K562 (cell line): ENCODE results near the gene SERPINE1. TPM values are rescaled to one million over a fixed set of nuclear protein-coding genes. Genes with fewer than 3 reads are reported as not detected.
A peak's percentile ranks its signal among the peaks of the same experiment; 100 is the strongest.

ENCODE experiments used
- ADNP ChIP-seq: fragments of 200-800 bp; sonication (Bioruptor generic); IDR thresholded peaks from 2 replicates; pipeline ENCODE4 v1.6.1; 2016; ENCODE audit warnings: missing genetic modification characterization, missing compliant biosample characterization
- ATF7 ChIP-seq: fragments of 450-650 bp; IDR thresholded peaks from 2 replicates; pipeline ENCODE4 v1.7.1; 2014; ENCODE audit warnings: mild to moderate bottlenecking, moderate library complexity
- CC2D1A ChIP-seq: fragments of 450-650 bp; IDR thresholded peaks from 2 replicates; pipeline ENCODE4 v1.6.1; 2017; ENCODE audit warnings: mild to moderate bottlenecking
- HES1 ChIP-seq: fragments of 450-650 bp; IDR thresholded peaks from 2 replicates; pipeline ENCODE4 v1.6.1; 2016; ENCODE audit warnings: low read depth, mild to moderate bottlenecking, moderate library complexity
- HIVEP1 ChIP-seq: fragments of 250-450 bp; sonication (Bioruptor Pico); IDR thresholded peaks from 2 replicates; pipeline ENCODE4 v1.4.0; 2020; ENCODE audit warnings: mild to moderate bottlenecking
- JUN ChIP-seq, 2 experiments: sonication (generic) in 1 of 2; formaldehyde crosslinking in 1 of 2; IDR thresholded peaks; 2 replicates each; pipeline versions ENCODE4 v1.6.1 to v1.8.0; 2012 to 2022; ENCODE audit warnings: borderline replicate concordance in 2 of 2, mild to moderate bottlenecking in 2 of 2, improper control_type of control experiment in 1 of 2, low read depth in 1 of 2, low read length in 1 of 2, missing genetic modification reagents in 1 of 2
- MAFG ChIP-seq: fragments of 450-650 bp; conservative IDR thresholded peaks from 2 replicates; pipeline ENCODE4 v1.6.1; 2016; ENCODE audit warnings: missing genetic modification characterization, missing compliant biosample characterization
- MAFK ChIP-seq: IDR thresholded peaks from 2 replicates; pipeline ENCODE4 v1.6.1; 2011; ENCODE audit warnings: low read length, improper control_type of control experiment
- RHOXF2B ChIP-seq: fragments of 250-450 bp; sonication (Bioruptor Pico); conservative IDR thresholded peaks from 2 replicates; pipeline ENCODE4 v1.5.1; 2021
- SRF ChIP-seq, 2 experiments: fragments of 250-450, 450-650 bp in 1 of 2; sonication (Bioruptor Pico) in 1 of 2; sonication (generic) in 1 of 2; formaldehyde crosslinking; IDR thresholded peaks; 2 replicates each; pipeline versions ENCODE4 v1.5.0 to v1.5.1; 2020 to 2022; ENCODE audit warnings: mild to moderate bottlenecking in 1 of 2, missing genetic modification reagents in 1 of 2
- TCF15 ChIP-seq: fragments of 250-450 bp; sonication (Bioruptor Pico); IDR thresholded peaks from 2 replicates; pipeline ENCODE4 v1.8.0; 2022; ENCODE audit warnings: moderate library complexity, mild to moderate bottlenecking, inconsistent platforms
- ZBTB12 ChIP-seq: fragments of 250-450 bp; sonication (Bioruptor Pico); IDR thresholded peaks from 2 replicates; pipeline ENCODE4 v1.4.0; 2020
- ZBTB40 ChIP-seq, 2 experiments: fragments of 450-650 bp in 1 of 2; sonication (generic) in 1 of 2; formaldehyde crosslinking in 1 of 2; IDR thresholded peaks; 2 replicates each; pipeline versions ENCODE4 v1.7.1 to v1.9.0; 2016 to 2022; ENCODE audit warnings: inconsistent platforms in 1 of 2, mild to moderate bottlenecking in 1 of 2, missing genetic modification reagents in 1 of 2
- ZFP36 ChIP-seq: fragments of 150-350 bp; IDR thresholded peaks from 2 replicates; pipeline ENCODE4 v1.6.1; 2018; ENCODE audit warnings: low read length, low read depth; ENCODE audit not compliant: partially characterized antibody
- ZNF140 ChIP-seq: fragments of 250-450 bp; sonication (Bioruptor Pico); IDR thresholded peaks from 2 replicates; pipeline ENCODE4 v1.8.0; 2021; ENCODE audit warnings: moderate library complexity, mild to moderate bottlenecking, inconsistent platforms
- polyA plus RNA-seq, 8 experiments: library from polyadenylated mRNA; depleted of rRNA in 4 of 8; stranded (reverse) in 5 of 8; unstranded in 3 of 8; fragments of >200 nt; fragmentation: Nextera tagmentation in 2 of 8; fragmentation: Illumina TruSeq in 1 of 8; extraction: Ambion mirVana in 2 of 8; extraction: Trizol in 1 of 8; gene quantifications; 2 replicates each; pipeline versions ENCODE4 v1.2.1 to v1.2.3, GENCODE V29; 2011 to 2014; ENCODE audit warnings: inconsistent platforms in 1 of 8, missing spikeins in 1 of 8
- total RNA-seq, 7 experiments: library from RNA; depleted of rRNA in 6 of 7; stranded (reverse); fragments of >200 nt in 6 of 7; fragmentation: Illumina TruSeq in 2 of 7; extraction: Trizol in 2 of 7; gene quantifications; 2 replicates each; pipeline versions ENCODE4 v1.2.1 to v1.2.3, GENCODE V29; 2011 to 2021; ENCODE audit warnings: low replicate concordance in 1 of 7

SERPINE1 gene
- total and polyA plus RNA-seq, 9 of the 15 experiments (the other 6 are each of a cell fraction or from before 2014, with no cell fraction given), result 0.22 to 4.8 (median 0.91) TPM

- TF ChIP-seq JUN (IDR thresholded peaks at IDR 0.05; ENCODE audit: borderline replicate concordance, low read depth, low read length) (peak; percentile 98), JUN (CRISPR knock-in tag; IDR thresholded peaks at IDR 0.05; ENCODE audit: borderline replicate concordance) (no peak), RHOXF2B (CRISPR knock-in tag) (0 out of 2 replicates have a peak, but pooled peaks have one; percentile 30), MAFK (peak; percentile 99), ZNF140 (CRISPR knock-in tag) (no peak), HES1 (peak; percentile 45; the same call in 1 of the 2 replicates), MAFG (tag) (peak; percentile 100), ZBTB40 (IDR thresholded peaks at IDR 0.05) (no peak; the same call in 1 of the 2 replicates), ZBTB40 (CRISPR knock-in tag; IDR thresholded peaks at IDR 0.05) (no peak), ZBTB12 (CRISPR knock-in tag) (no peak), CC2D1A (no peak), ATF7 (peak; percentile 93), SRF (CRISPR knock-in tag; IDR thresholded peaks at IDR 0.05) (peak in 1 of 2 experiments; percentile 53; a peak in 2 of 4 replicates), ADNP (no peak), HIVEP1 (no peak), TCF15 (no peak), ZFP36 (peak; percentile 99)
Observed at GRCh38 chr7:101099969-101100781, 26.7 kb upstream of the SERPINE1 start (continued).
